ENCODE data around the gene DCAF4.

DNA sequence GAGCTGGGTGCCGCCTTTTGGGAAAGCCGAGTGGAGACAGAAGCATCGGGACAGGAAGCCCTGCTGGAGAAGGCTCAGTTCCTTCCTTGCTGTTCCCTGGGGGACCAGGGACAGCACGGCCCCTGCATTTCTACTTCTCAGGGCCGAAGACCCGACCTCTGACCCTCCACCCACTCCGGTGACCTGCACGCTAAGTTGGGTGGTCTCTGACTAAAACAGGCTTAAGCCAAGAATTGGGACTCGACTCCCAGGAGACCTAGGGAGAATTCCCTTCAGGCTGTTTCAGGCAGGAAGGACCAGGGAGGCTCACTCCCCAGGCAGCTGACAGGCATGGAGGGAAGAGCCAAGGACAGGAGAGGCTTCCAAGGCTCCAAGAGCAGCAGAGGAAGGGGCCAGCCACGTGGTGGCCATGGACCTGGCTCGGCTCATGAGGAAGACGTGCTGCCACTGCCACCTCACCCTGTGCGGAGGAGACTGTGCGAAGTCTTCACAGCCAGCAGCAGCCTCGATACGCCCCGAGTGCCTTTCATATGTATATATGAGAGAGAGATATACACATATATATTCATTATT is 43.9 kb downstream of the DCAF4 start:
- TF ChIP-seq, protein P1, sequence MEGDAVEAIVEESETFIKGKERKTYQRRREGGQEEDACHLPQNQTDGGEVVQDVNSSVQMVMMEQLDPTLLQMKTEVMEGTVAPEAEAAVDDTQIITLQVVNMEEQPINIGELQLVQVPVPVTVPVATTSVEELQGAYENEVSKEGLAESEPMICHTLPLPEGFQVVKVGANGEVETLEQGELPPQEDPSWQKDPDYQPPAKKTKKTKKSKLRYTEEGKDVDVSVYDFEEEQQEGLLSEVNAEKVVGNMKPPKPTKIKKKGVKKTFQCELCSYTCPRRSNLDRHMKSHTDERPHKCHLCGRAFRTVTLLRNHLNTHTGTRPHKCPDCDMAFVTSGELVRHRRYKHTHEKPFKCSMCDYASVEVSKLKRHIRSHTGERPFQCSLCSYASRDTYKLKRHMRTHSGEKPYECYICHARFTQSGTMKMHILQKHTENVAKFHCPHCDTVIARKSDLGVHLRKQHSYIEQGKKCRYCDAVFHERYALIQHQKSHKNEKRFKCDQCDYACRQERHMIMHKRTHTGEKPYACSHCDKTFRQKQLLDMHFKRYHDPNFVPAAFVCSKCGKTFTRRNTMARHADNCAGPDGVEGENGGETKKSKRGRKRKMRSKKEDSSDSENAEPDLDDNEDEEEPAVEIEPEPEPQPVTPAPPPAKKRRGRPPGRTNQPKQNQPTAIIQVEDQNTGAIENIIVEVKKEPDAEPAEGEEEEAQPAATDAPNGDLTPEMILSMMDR (IDR thresholded peaks at IDR 0.05) = no peak
- no peak for TF ChIP-seq POLR2A (IDR thresholded peaks at IDR 0.05)

Measured in testis (tissue), 2 donors.